IPS DF 6.9 (cell line): Measurements from ENCODE around the gene SAMD3.
"Not testable (repeated sequence)": the region's sequence is repeated elsewhere in the genome, so short reads cannot be mapped to it uniquely, and the experiment has no call there.

Experiments used
- DNase-seq: peaks from one replicate; pipeline ENCODE4 v3.0.0-alpha.2; 2013; ENCODE audit warnings: low read depth, low spot score
- H3K27ac ChIP-seq: one replicate; pipeline ENCODE4 v1.5.1; 2013; ENCODE audit warnings: low read length, control low read depth
- H3K27me3 ChIP-seq: 2 replicates; pipeline ENCODE4 v1.6.1; 2013; ENCODE audit warnings: mild to moderate bottlenecking, low read length; ENCODE audit not compliant: control insufficient read depth, insufficient read depth
- H3K36me3 ChIP-seq: 2 replicates; pipeline ENCODE4 v1.6.1; 2013; ENCODE audit warnings: low read length; ENCODE audit not compliant: control insufficient read depth, insufficient read depth
- H3K4me1 ChIP-seq: 2 replicates; pipeline ENCODE4 v1.6.1; 2013; ENCODE audit warnings: low read length; ENCODE audit not compliant: control insufficient read depth, insufficient read depth
- H3K4me3 ChIP-seq: 2 replicates; pipeline ENCODE4 v1.5.1; 2013; ENCODE audit warnings: mild to moderate bottlenecking, low read length
- H3K9me3 ChIP-seq: 2 replicates; pipeline ENCODE4 v1.6.1; 2013; ENCODE audit warnings: low read length, inconsistent platforms; ENCODE audit not compliant: control insufficient read depth, insufficient read depth
- WGBS: extraction: QIAGEN DNeasy Blood & Tissue Kit; methylation state at CpG from one replicate; pipeline ENCODE4 v1.1.7; 2013; ENCODE audit warnings: mixed read lengths, missing lambda C conversion rate; ENCODE audit not compliant: insufficient read length, insufficient coverage; 5-methylcytosine and 5-hydroxymethylcytosine counted together

SAMD3 gene

DNA sequence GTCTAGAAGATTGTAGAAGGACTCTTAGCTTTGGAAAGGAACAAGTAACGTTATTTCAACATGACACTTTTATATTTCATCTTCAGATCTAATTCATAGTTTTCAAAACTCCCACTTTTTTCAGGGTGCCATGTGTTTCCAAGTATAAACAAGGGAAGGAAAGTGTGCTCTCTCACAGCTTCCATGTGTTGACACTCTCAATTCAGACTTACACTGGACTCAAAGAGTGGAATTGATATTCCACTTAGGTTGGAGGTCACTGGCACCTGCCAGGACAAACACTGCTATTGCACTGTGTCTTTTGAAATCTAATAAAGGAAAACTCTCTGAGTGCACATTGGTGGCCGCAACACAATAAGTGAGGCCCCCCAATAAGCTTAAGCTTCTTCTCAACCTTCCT, 22.5 kb upstream of the SAMD3 start:
- no CpG with 5 or more reads among the region's 2 CpGs for WGBS
- no peaks in the 10 kb centered on the region for H3K36me3 ChIP-seq
- no peak overlapping the region for H3K4me3 ChIP-seq
- no peak for DNase-seq
- no peak overlapping the region for H3K27ac ChIP-seq
- H3K27me3 ChIP-seq = no peaks in the 10 kb centered on the region
- no peaks in the 10 kb centered on the region for H3K4me1 ChIP-seq
- no peaks in the 10 kb centered on the region for H3K9me3 ChIP-seq

GRCh38 chr6:130244728-130245127, 22.0 kb upstream of the SAMD3 start:
- Histone ChIP-seq H3K4me1 (peaks cover 1% of the 10 kb centered on the region; the same call in 1 of the 2 replicates), H3K27me3 (no peaks in the 10 kb centered on the region), H3K27ac (no peak overlapping the region), H3K4me3 (no peak overlapping the region), H3K9me3 (no peaks in the 10 kb centered on the region), H3K36me3 (no peaks in the 10 kb centered on the region)
- WGBS = no CpG with 5 or more reads among the region's 2 CpGs
- DNase-seq = no peak

DNA sequence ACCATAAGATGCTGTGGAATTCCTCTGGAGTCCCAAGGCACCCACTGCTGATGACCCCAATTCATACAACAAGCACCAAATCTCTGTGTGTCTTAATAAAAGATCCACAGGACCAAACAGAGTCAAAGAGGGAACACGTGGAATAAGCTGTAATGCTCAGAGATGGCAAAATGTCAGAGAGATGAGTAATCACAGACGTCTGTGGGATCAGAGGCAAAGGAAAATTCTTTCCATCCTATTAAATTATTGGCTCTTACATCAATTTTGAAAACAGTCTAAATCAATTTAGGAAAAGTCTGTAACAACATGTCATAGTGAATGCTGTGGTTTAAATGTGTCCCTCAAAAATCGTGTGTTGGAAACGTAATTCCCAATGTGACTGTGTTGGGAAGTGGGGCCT, 17.5 kb upstream of the SAMD3 start:
- Histone ChIP-seq H3K4me3 (no peak overlapping the region), H3K27ac (no peak overlapping the region), H3K4me1 (peaks cover 1% of the 10 kb centered on the region; the same call in 1 of the 2 replicates), H3K27me3 (no peaks in the 10 kb centered on the region), H3K9me3 (no peaks in the 10 kb centered on the region), H3K36me3 (no peaks in the 10 kb centered on the region)
- WGBS = no CpG with 5 or more reads among the region's 4 CpGs
- DNase-seq = no peak

DNA sequence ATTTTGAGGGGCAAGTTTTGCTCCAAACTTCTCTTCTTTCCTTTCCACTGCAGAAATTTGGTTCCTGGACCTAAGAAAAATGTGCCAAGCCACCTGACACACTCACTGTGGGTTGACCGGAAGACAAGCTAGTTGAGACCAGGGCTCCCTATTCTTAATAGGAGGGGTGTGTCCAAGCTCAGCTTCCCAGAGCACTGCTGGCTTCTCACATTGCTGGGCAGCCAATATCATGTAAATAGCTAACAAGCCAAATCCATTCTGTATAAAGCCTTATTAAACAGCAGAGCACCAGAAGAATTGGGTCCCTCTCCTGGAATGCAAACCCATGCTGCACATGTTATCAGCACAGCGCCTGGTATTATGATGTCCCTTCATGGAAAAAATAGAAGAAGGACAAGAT, 17.0 kb upstream of the SAMD3 start:
- Histone ChIP-seq H3K36me3 (no peaks in the 10 kb centered on the region), H3K9me3 (no peaks in the 10 kb centered on the region), H3K4me3 (no peak overlapping the region), H3K27ac (no peak overlapping the region), H3K4me1 (peaks cover 1% of the 10 kb centered on the region; the same call in 1 of the 2 replicates), H3K27me3 (no peaks in the 10 kb centered on the region)
- no CpG with 5 or more reads among the region's 2 CpGs for WGBS
- no peak for DNase-seq

DNA sequence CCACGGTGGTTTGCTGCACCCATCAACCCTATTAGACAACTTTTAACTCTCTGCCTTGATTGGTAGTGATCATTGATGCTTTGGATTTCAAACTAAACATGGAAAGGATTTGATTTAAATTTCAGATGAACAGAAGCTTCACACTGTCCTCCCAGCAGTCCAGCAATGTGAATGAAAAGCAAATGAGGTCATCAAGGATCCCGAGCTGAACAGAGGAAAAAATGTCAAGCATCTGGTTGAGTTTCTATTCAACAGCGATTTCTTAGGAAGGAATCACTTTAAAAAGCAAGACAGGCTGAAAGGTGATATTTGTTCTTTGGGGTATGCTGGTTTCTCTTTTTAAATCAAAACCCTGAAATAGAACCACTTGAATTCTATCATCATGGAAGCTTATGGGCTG, 10.6 kb upstream of the SAMD3 start:
- no peak overlapping the region for H3K4me3 ChIP-seq
- H3K9me3 ChIP-seq = no peaks in the 10 kb centered on the region
- no peak overlapping the region for H3K27ac ChIP-seq
- no peaks in the 10 kb centered on the region for H3K27me3 ChIP-seq
- H3K4me1 ChIP-seq = no peaks in the 10 kb centered on the region
- no peak for DNase-seq
- no CpG with 5 or more reads among the region's 3 CpGs for WGBS
- no peaks in the 10 kb centered on the region for H3K36me3 ChIP-seq

DNA sequence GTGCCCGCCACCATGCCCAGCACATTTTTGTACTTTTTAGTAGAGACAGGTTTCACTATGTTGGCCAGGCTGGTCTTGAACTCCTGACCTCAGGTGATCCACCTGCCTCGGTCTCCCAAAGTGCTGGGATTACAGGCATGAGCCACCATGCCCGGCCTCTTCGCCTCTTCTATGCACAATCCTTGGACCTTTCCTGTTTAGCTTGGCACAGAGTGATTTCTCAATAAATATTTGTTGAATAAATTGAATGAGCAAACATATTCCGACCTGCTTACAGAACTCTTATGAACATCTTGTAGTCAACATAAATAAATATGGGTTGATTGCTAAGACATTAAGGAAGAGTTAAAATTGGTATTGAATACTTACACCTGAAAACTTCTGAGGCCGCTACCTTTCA, 7.8 kb upstream of the SAMD3 start:
- not testable (repeated sequence) for H3K4me3 ChIP-seq

GRCh38 chr6:130229645-130230044, 6.9 kb upstream of the SAMD3 start:
- no peak for DNase-seq
- Histone ChIP-seq H3K4me3 (no peak overlapping the region), H3K4me1 (no peaks in the 10 kb centered on the region), H3K9me3 (no peaks in the 10 kb centered on the region), H3K27me3 (no peaks in the 10 kb centered on the region), H3K27ac (no peak overlapping the region), H3K36me3 (no peaks in the 10 kb centered on the region)
- WGBS = no CpG with 5 or more reads among the region's 4 CpGs

More for the DNA sequence above, 7.8 kb upstream of the SAMD3 start:
- not testable (repeated sequence) for H3K9me3 ChIP-seq, H3K36me3 ChIP-seq, DNase-seq, H3K27ac ChIP-seq, H3K27me3 ChIP-seq, H3K4me1 ChIP-seq
- no CpG with 5 or more reads among the region's 6 CpGs for WGBS

GRCh38 chr6:130223508-130223907, 757 bp upstream of the SAMD3 start:
- Histone ChIP-seq H3K27ac (no peak overlapping the region), H3K9me3 (no peaks in the 10 kb centered on the region), H3K36me3 (no peaks in the 10 kb centered on the region), H3K4me3 (no peak overlapping the region), H3K27me3 (no peaks in the 10 kb centered on the region), H3K4me1 (no peaks in the 10 kb centered on the region)
- WGBS = no CpG with 5 or more reads among the region's 5 CpGs
- DNase-seq = no peak

- no peak overlapping the region for H3K27ac ChIP-seq
- WGBS = no CpG with 5 or more reads among the region's 8 CpGs
- no peak for DNase-seq
- H3K4me3 ChIP-seq = no peak overlapping the region
- no peaks in the 10 kb centered on the region for H3K4me1 ChIP-seq
- H3K27me3 ChIP-seq = no peaks in the 10 kb centered on the region
- no peaks in the 10 kb centered on the region for H3K36me3 ChIP-seq
- H3K9me3 ChIP-seq = no peaks in the 10 kb centered on the region
Observed at GRCh38 chr6:130218134-130218533, 4.6 kb downstream of the SAMD3 start.

- Histone ChIP-seq H3K4me1 (no peaks in the 10 kb centered on the region), H3K36me3 (no peaks in the 10 kb centered on the region), H3K27me3 (no peaks in the 10 kb centered on the region), H3K4me3 (no peak overlapping the region), H3K27ac (no peak overlapping the region), H3K9me3 (no peaks in the 10 kb centered on the region)
- no peak for DNase-seq
- no CpG with 5 or more reads among the region's 4 CpGs for WGBS
Observed at GRCh38 chr6:130216620-130217019, 6.1 kb downstream of the SAMD3 start.

- no peaks in the 10 kb centered on the region for H3K9me3 ChIP-seq
- DNase-seq = no peak
- no CpG with 5 or more reads among the region's 1 CpG for WGBS
- H3K27me3 ChIP-seq = no peaks in the 10 kb centered on the region
- no peaks in the 10 kb centered on the region for H3K4me1 ChIP-seq
- no peak overlapping the region for H3K4me3 ChIP-seq
- no peak overlapping the region for H3K27ac ChIP-seq
- H3K36me3 ChIP-seq = no peaks in the 10 kb centered on the region
Observed at GRCh38 chr6:130215526-130215925, 7.2 kb downstream of the SAMD3 start.
